GM12875 (cell line): Measurements from ENCODE around the gene BEX4.
"Not testable (repeated sequence)": the region's sequence is repeated elsewhere in the genome, so short reads cannot be mapped to it uniquely, and the experiment has no call there.

Source experiments
- H3K4me3 ChIP-seq: one replicate; pipeline ENCODE4 v1.5.1; 2011; ENCODE audit warnings: low read depth, low read length, control low read depth
- CTCF ChIP-seq: IDR thresholded peaks from 2 replicates; pipeline ENCODE4 v1.5.1; 2011; ENCODE audit warnings: low read depth, mild to moderate bottlenecking, control low read depth, inconsistent platforms, low read length, moderate library complexity, borderline replicate concordance; ENCODE audit not compliant: insufficient read depth

Gene BEX4

GRCh38 chrX:103187953-103188475 is 26.9 kb upstream of the BEX4 start:
- no peak for TF ChIP-seq CTCF
- H3K4me3 ChIP-seq, result no peak overlapping the region

- TF ChIP-seq CTCF, result no peak
- no peak overlapping the region for H3K4me3 ChIP-seq
Observed at GRCh38 chrX:103197721-103198306, 17.1 kb upstream of the BEX4 start.

- not testable (repeated sequence) for H3K4me3 ChIP-seq
Observed at GRCh38 chrX:103198668-103199067, 16.2 kb upstream of the BEX4 start.

DNA sequence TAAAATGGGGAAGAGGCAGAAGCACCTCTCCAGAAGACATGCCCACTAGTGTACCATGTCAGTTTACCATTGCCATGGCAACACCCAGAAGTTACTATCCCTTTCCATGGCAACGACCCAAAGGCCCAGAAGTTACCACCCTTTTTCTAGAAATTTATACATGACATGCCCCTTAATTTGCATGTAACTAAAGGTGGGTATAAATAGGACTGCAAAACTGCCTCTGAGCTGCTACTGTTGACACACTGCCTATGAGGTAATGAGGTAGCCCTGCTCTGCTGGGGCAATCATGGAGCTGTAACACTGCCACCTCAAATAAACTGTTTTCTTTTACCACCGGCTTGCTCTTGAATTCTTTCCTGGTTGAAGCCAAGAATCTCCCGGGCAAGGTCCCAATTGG is 13.9 kb upstream of the BEX4 start:
- H3K4me3 ChIP-seq, result no peak overlapping the region
- TF ChIP-seq CTCF, result no peak

DNA sequence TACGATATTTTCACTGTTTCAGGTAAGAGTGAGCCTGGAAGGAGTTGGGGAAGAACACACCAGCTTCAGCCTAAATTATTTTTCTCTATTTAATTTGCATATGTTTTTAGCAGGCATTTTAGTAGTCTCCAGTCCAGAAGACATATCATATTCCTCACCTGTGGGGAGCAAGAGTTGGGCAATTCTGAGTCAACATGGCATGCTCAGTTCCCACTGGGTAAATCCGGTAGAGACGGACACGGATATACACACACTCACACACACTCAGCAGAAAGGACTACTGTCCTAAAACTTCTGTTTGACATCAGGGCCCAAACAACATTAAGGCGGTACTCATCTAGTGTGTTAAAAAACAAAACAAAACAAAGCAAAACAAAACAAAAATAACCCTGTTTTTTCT is 4.9 kb upstream of the BEX4 start:
- H3K4me3 ChIP-seq, result no peak overlapping the region
- TF ChIP-seq CTCF, result no peak

DNA sequence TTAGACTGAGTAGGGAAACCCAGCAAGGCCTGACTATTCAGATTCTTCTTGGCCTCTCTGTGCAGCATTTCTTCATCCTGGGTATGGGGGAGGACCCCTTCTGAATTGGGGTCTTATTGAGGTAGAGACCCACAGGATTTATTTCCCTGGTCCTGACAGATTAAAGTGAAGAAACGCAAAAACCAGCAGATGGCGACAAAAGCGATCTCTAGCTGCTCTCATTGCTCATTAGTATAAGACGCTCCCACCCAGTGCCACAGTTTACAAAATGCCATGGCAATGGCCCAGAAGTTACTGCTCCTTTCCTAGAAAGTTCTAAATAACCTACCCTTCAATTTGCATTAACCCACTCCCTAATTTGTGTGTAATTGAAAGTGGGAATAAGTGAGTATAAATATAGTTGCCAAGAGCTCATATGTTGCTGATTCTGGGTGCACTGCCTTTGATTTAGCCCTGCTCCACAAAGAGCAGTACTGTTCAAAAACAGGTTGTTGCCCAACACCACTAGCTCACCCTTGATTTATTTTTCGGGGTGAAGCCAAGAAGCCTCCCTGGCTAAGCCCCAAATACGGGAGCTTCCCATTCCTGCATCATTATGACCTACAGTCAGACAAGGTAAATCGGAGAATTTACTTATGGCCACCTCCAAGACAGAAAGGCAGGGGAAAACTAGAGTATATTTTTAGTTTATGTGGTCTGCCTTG is 3.7 kb upstream of the BEX4 start:
- H3K4me3 ChIP-seq, result no peak overlapping the region
- peak; percentile 50 for TF ChIP-seq CTCF

- TF ChIP-seq CTCF, result no peak
- no peak overlapping the region for H3K4me3 ChIP-seq
Observed at GRCh38 chrX:103212749-103213457, 2.0 kb upstream of the BEX4 start.
